Gastrocnemius medialis (tissue), 4 donors: ENCODE results near the gene IL34.
"Not testable (repeated sequence)": the region's sequence is repeated elsewhere in the genome, so short reads cannot be mapped to it uniquely, and the experiment has no call there.

Experiments used
- POLR2A ChIP-seq, 2 donors: fragments of 450-650 bp; IDR thresholded peaks; one replicate each; pipeline ENCODE4 v1.6.1; 2017; ENCODE audit warnings: antibody characterized with exemption in 2 of 2, mild to moderate bottlenecking in 2 of 2, moderate library complexity in 2 of 2
- TF ChIP-seq, protein P1 (sequence below), 5 experiments: fragments of 450-650 bp in 3 of 5; fragments of 200-600 bp in 2 of 5; sonication (generic) in 2 of 5; IDR thresholded peaks in 4 of 5; conservative IDR thresholded peaks in 1 of 5; 1 replicate in 4 of 5; 2 replicates in 1 of 5; pipeline ENCODE4 v1.5.1; 2016 to 2019; ENCODE audit warnings: antibody characterized with exemption in 5 of 5, mild to moderate bottlenecking in 3 of 5, moderate library complexity in 3 of 5

DNA sequence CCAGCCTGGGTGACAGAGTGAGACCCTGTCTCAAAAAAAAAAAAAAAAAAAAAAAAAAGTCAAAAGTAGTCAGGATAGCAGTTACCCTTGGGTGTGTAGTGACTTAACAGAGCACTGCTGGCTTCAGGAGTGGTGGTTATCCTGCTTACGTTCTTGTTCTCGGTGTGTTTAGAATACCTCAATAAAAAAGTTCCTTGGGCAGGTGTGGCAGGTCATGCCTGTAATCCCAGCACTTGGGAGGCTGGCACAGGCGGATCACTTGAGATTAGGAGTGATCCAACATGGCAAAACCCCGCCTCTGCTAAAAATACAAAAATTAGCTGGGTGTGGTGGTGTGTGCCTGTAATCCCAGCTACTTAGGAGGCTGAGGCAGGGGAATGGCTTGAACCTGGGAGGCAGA is 24.6 kb downstream of the IL34 start:
- TF ChIP-seq, protein P1, sequence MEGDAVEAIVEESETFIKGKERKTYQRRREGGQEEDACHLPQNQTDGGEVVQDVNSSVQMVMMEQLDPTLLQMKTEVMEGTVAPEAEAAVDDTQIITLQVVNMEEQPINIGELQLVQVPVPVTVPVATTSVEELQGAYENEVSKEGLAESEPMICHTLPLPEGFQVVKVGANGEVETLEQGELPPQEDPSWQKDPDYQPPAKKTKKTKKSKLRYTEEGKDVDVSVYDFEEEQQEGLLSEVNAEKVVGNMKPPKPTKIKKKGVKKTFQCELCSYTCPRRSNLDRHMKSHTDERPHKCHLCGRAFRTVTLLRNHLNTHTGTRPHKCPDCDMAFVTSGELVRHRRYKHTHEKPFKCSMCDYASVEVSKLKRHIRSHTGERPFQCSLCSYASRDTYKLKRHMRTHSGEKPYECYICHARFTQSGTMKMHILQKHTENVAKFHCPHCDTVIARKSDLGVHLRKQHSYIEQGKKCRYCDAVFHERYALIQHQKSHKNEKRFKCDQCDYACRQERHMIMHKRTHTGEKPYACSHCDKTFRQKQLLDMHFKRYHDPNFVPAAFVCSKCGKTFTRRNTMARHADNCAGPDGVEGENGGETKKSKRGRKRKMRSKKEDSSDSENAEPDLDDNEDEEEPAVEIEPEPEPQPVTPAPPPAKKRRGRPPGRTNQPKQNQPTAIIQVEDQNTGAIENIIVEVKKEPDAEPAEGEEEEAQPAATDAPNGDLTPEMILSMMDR (IDR thresholded peaks at IDR 0.05 in 4 of 5, conservative IDR thresholded peaks at IDR 0.05 in 1 of 5) = not testable (repeated sequence)
- TF ChIP-seq POLR2A (IDR thresholded peaks at IDR 0.05) = not testable (repeated sequence)
